Measurements from ENCODE around the gene HIBADH.

Gene HIBADH

GRCh38 chr7:27606270-27607209, 56.1 kb downstream of the HIBADH start:
- Mint-ChIP-seq H3K4me3 (no peak overlapping the region), H3K27me3 (ENCODE audit: low read depth) (no peaks in the 10 kb centered on the region), H3K9me3 (no peaks in the 10 kb centered on the region), H3K27ac (no peak overlapping the region), H3K4me1 (ENCODE audit: low read depth) (no peaks in the 10 kb centered on the region), H3K36me3 (ENCODE audit: low read depth) (no peaks in the 10 kb centered on the region)

- Mint-ChIP-seq H3K4me1 (ENCODE audit: low read depth) (no peaks in the 10 kb centered on the region), H3K9me3 (no peaks in the 10 kb centered on the region)
Measured at GRCh38 chr7:27605689-27606269, 56.9 kb downstream of the HIBADH start.

GRCh38 chr7:27605283-27605682, 57.4 kb downstream of the HIBADH start:
- Mint-ChIP-seq H3K4me3 (no peak overlapping the region), H3K27me3 (ENCODE audit: low read depth) (no peaks in the 10 kb centered on the region), H3K9me3 (no peaks in the 10 kb centered on the region), H3K4me1 (ENCODE audit: low read depth) (no peaks in the 10 kb centered on the region), H3K36me3 (ENCODE audit: low read depth) (no peaks in the 10 kb centered on the region), H3K27ac (no peak overlapping the region)

More at GRCh38 chr7:27605689-27606269, 56.9 kb downstream of the HIBADH start:
- Mint-ChIP-seq H3K27me3 (ENCODE audit: low read depth) (no peaks in the 10 kb centered on the region), H3K27ac (no peak overlapping the region), H3K36me3 (ENCODE audit: low read depth) (no peaks in the 10 kb centered on the region), H3K4me3 (no peak overlapping the region)

- no peaks in the 10 kb centered on the region for H3K9me3 Mint-ChIP-seq
- no peak overlapping the region for H3K27ac Mint-ChIP-seq
- H3K4me1 Mint-ChIP-seq (ENCODE audit: low read depth) = no peaks in the 10 kb centered on the region
- H3K4me3 Mint-ChIP-seq = no peak overlapping the region
- H3K36me3 Mint-ChIP-seq (ENCODE audit: low read depth) = no peaks in the 10 kb centered on the region
- no peaks in the 10 kb centered on the region for H3K27me3 Mint-ChIP-seq (ENCODE audit: low read depth)
Measured at GRCh38 chr7:27603813-27604212, 58.9 kb downstream of the HIBADH start.

- Mint-ChIP-seq H3K9me3 (no peaks in the 10 kb centered on the region), H3K36me3 (ENCODE audit: low read depth) (no peaks in the 10 kb centered on the region), H3K4me1 (ENCODE audit: low read depth) (no peaks in the 10 kb centered on the region), H3K4me3 (no peak overlapping the region), H3K27ac (no peak overlapping the region), H3K27me3 (ENCODE audit: low read depth) (no peaks in the 10 kb centered on the region)
Measured at GRCh38 chr7:27602766-27603165, 59.9 kb downstream of the HIBADH start.

- Mint-ChIP-seq H3K27me3 (ENCODE audit: low read depth) (no peaks in the 10 kb centered on the region), H3K4me1 (ENCODE audit: low read depth) (no peaks in the 10 kb centered on the region), H3K9me3 (no peaks in the 10 kb centered on the region), H3K36me3 (ENCODE audit: low read depth) (no peaks in the 10 kb centered on the region), H3K27ac (no peak overlapping the region), H3K4me3 (no peak overlapping the region)
Measured at GRCh38 chr7:27601217-27601616, 61.5 kb downstream of the HIBADH start.

GRCh38 chr7:27600247-27600646, 62.4 kb downstream of the HIBADH start:
- Mint-ChIP-seq H3K9me3 (no peaks in the 10 kb centered on the region), H3K36me3 (ENCODE audit: low read depth) (no peaks in the 10 kb centered on the region), H3K4me3 (no peak overlapping the region), H3K4me1 (ENCODE audit: low read depth) (no peaks in the 10 kb centered on the region), H3K27ac (no peak overlapping the region), H3K27me3 (ENCODE audit: low read depth) (no peaks in the 10 kb centered on the region)

- no peaks in the 10 kb centered on the region for H3K9me3 Mint-ChIP-seq
- no peaks in the 10 kb centered on the region for H3K4me1 Mint-ChIP-seq (ENCODE audit: low read depth)
- no peak overlapping the region for H3K4me3 Mint-ChIP-seq
- no peaks in the 10 kb centered on the region for H3K27me3 Mint-ChIP-seq (ENCODE audit: low read depth)
- no peaks in the 10 kb centered on the region for H3K36me3 Mint-ChIP-seq (ENCODE audit: low read depth)
- H3K27ac Mint-ChIP-seq = no peak overlapping the region
Measured at GRCh38 chr7:27595009-27595408, 67.7 kb downstream of the HIBADH start.

GRCh38 chr7:27593226-27593625, 69.5 kb downstream of the HIBADH start:
- Mint-ChIP-seq H3K27ac (no peak overlapping the region), H3K4me1 (ENCODE audit: low read depth) (no peaks in the 10 kb centered on the region), H3K9me3 (no peaks in the 10 kb centered on the region), H3K27me3 (ENCODE audit: low read depth) (no peaks in the 10 kb centered on the region), H3K4me3 (no peak overlapping the region), H3K36me3 (ENCODE audit: low read depth) (no peaks in the 10 kb centered on the region)

GRCh38 chr7:27590416-27590815, 72.3 kb downstream of the HIBADH start:
- Mint-ChIP-seq H3K4me1 (ENCODE audit: low read depth) (no peaks in the 10 kb centered on the region), H3K36me3 (ENCODE audit: low read depth) (no peaks in the 10 kb centered on the region), H3K9me3 (no peaks in the 10 kb centered on the region), H3K27ac (no peak overlapping the region), H3K4me3 (no peak overlapping the region), H3K27me3 (ENCODE audit: low read depth) (peaks cover 3% of the 10 kb centered on the region)

- Mint-ChIP-seq H3K4me1 (ENCODE audit: low read depth) (no peaks in the 10 kb centered on the region), H3K9me3 (no peaks in the 10 kb centered on the region), H3K27ac (no peak overlapping the region), H3K27me3 (ENCODE audit: low read depth) (peaks cover 3% of the 10 kb centered on the region), H3K4me3 (no peak overlapping the region), H3K36me3 (ENCODE audit: low read depth) (no peaks in the 10 kb centered on the region)
Measured at GRCh38 chr7:27587429-27587828, 75.3 kb downstream of the HIBADH start.

GRCh38 chr7:27586825-27587224, 75.9 kb downstream of the HIBADH start:
- Mint-ChIP-seq H3K27ac (no peak overlapping the region), H3K9me3 (no peaks in the 10 kb centered on the region), H3K36me3 (ENCODE audit: low read depth) (no peaks in the 10 kb centered on the region), H3K4me3 (no peak overlapping the region), H3K4me1 (ENCODE audit: low read depth) (no peaks in the 10 kb centered on the region), H3K27me3 (ENCODE audit: low read depth) (peaks cover 3% of the 10 kb centered on the region)

GRCh38 chr7:27585781-27586447, 76.8 kb downstream of the HIBADH start:
- Mint-ChIP-seq H3K36me3 (ENCODE audit: low read depth) (no peaks in the 10 kb centered on the region), H3K27ac (no peak overlapping the region), H3K4me1 (ENCODE audit: low read depth) (no peaks in the 10 kb centered on the region), H3K27me3 (ENCODE audit: low read depth) (peaks cover 4% of the 10 kb centered on the region), H3K4me3 (no peak overlapping the region), H3K9me3 (no peaks in the 10 kb centered on the region)

GRCh38 chr7:27581906-27582305, 80.8 kb downstream of the HIBADH start:
- H3K9me3 Mint-ChIP-seq = no peaks in the 10 kb centered on the region
- H3K4me3 Mint-ChIP-seq = no peak overlapping the region
- no peaks in the 10 kb centered on the region for H3K36me3 Mint-ChIP-seq (ENCODE audit: low read depth)
- no peak overlapping the region for H3K27ac Mint-ChIP-seq
- peaks cover 7% of the 10 kb centered on the region for H3K27me3 Mint-ChIP-seq (ENCODE audit: low read depth)
- H3K4me1 Mint-ChIP-seq (ENCODE audit: low read depth) = no peaks in the 10 kb centered on the region

GRCh38 chr7:27581119-27581518, 81.6 kb downstream of the HIBADH start:
- no peak overlapping the region for H3K4me3 Mint-ChIP-seq

More at GRCh38 chr7:27581119-27581518, 81.6 kb downstream of the HIBADH start:
- no peak overlapping the region for H3K27ac Mint-ChIP-seq
- no peaks in the 10 kb centered on the region for H3K4me1 Mint-ChIP-seq (ENCODE audit: low read depth)
- peaks cover 7% of the 10 kb centered on the region for H3K27me3 Mint-ChIP-seq (ENCODE audit: low read depth)
- no peaks in the 10 kb centered on the region for H3K9me3 Mint-ChIP-seq
- no peaks in the 10 kb centered on the region for H3K36me3 Mint-ChIP-seq (ENCODE audit: low read depth)

Data from T-helper 1 cell treated with Interleukin-12 subunit alpha and Interleukin-12 subunit beta and Interleukin-4 antibody, amounts not matched to agents 30 μg/mL and 1 μg/mL, for 36 hours (primary cell).